ENCODE measurements around the gene ZKSCAN3. TPM values are rescaled to one million over a fixed set of nuclear protein-coding genes. Genes with fewer than 3 reads are reported as not detected.

The ZKSCAN3 gene
- total RNA-seq, 1 donor from 2014 or later: 9.5 TPM

GRCh38 chr6:28408076-28408802 lies 58.5 kb downstream of the ZKSCAN3 start:
- Mint-ChIP-seq H3K27me3 (ENCODE audit: unreplicated experiment) (no peaks in the 10 kb centered on the region), H3K9me3 (ENCODE audit: unreplicated experiment) (no peaks in the 10 kb centered on the region), H3K27ac (ENCODE audit: unreplicated experiment) (no peak overlapping the region), H3K4me3 (ENCODE audit: unreplicated experiment) (no peak overlapping the region), H3K36me3 (ENCODE audit: low read depth, unreplicated experiment) (no peaks in the 10 kb centered on the region), H3K4me1 (ENCODE audit: unreplicated experiment) (no peaks in the 10 kb centered on the region)
- no peak for TF ChIP-seq CTCF (IDR thresholded peaks at IDR 0.05; ENCODE audit: unreplicated experiment)
- no peak for DNase-seq (ENCODE audit: low spot score)

DNA sequence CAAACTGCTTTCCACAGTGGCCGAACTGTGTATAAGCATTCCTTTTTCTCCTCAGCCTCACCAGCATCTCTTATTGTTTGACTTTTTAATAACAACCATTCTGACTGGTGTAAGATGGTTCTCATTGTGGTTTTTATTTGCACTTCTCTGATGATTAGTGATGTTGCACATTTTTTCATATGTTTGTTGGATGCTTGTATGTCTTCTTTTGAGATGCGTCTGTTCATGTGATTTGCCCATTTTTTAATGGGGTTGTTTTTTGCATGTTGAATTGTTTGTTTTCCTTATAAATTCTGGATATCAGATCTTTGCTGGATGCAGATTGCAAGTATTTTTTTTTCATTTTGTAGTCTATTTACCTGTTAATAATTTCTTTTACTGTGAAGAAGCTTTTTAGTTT lies 61.0 kb downstream of the ZKSCAN3 start:
- H3K4me1 Mint-ChIP-seq (ENCODE audit: unreplicated experiment): no peaks in the 10 kb centered on the region
- H3K27ac Mint-ChIP-seq (ENCODE audit: unreplicated experiment): no peak overlapping the region
- no peaks in the 10 kb centered on the region for H3K27me3 Mint-ChIP-seq (ENCODE audit: unreplicated experiment)
- no peak overlapping the region for H3K4me3 Mint-ChIP-seq (ENCODE audit: unreplicated experiment)
- H3K36me3 Mint-ChIP-seq (ENCODE audit: low read depth, unreplicated experiment): no peaks in the 10 kb centered on the region
- no peak for TF ChIP-seq CTCF (IDR thresholded peaks at IDR 0.05; ENCODE audit: unreplicated experiment)
- no peaks in the 10 kb centered on the region for H3K9me3 Mint-ChIP-seq (ENCODE audit: unreplicated experiment)
- DNase-seq (ENCODE audit: low spot score): no peak

DNA sequence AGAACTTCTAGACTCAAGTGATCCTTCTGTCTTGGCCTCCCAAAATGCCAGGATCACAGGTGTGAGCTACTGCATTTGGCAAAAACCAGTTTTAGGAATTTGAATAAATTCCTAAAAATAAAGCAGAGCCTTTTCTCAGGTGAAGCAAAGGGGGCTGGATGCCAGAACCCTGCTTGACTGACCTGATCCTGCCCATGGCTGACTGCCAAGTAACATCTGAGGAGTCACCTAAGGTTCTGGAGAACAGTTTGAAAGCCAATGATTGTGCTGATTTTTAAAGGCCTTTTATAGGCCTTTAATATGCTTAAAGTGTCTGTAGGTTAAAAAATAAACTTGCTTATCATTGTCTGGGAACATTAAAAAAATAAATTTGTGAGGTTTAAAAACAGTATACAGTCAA lies 63.9 kb downstream of the ZKSCAN3 start:
- H3K27me3 Mint-ChIP-seq (ENCODE audit: unreplicated experiment): no peaks in the 10 kb centered on the region
- H3K4me1 Mint-ChIP-seq (ENCODE audit: unreplicated experiment): no peaks in the 10 kb centered on the region
- no peak overlapping the region for H3K4me3 Mint-ChIP-seq (ENCODE audit: unreplicated experiment)
- no peaks in the 10 kb centered on the region for H3K9me3 Mint-ChIP-seq (ENCODE audit: unreplicated experiment)
- DNase-seq (ENCODE audit: low spot score): no peak
- H3K36me3 Mint-ChIP-seq (ENCODE audit: low read depth, unreplicated experiment): no peaks in the 10 kb centered on the region
- TF ChIP-seq CTCF (IDR thresholded peaks at IDR 0.05; ENCODE audit: unreplicated experiment): no peak
- no peak overlapping the region for H3K27ac Mint-ChIP-seq (ENCODE audit: unreplicated experiment)

Other genes with a start within 250 kb of the ZKSCAN3 start
- gene ZSCAN16, start 225.3 kb upstream of the ZKSCAN3 start, total RNA-seq (ENCODE audit: unreplicated experiment): 6.5 TPM
- gene ZKSCAN8, start 208.1 kb upstream of the ZKSCAN3 start, total RNA-seq (ENCODE audit: unreplicated experiment): 29.5 TPM
- 17.5 TPM for gene ZSCAN9, start 124.7 kb upstream of the ZKSCAN3 start, total RNA-seq (ENCODE audit: unreplicated experiment)
- 10.6 TPM for gene ZKSCAN4, start 97.7 kb upstream of the ZKSCAN3 start, total RNA-seq (ENCODE audit: unreplicated experiment)
- gene NKAPL, start 90.7 kb upstream of the ZKSCAN3 start, total RNA-seq (ENCODE audit: unreplicated experiment): 0.44 TPM
- gene ZSCAN26, start 82.8 kb upstream of the ZKSCAN3 start, total RNA-seq (ENCODE audit: unreplicated experiment): 18.4 TPM
- 9.7 TPM for gene PGBD1, start 68.4 kb upstream of the ZKSCAN3 start, total RNA-seq (ENCODE audit: unreplicated experiment)
- 3.7 TPM for gene ZSCAN31, start 13.8 kb upstream of the ZKSCAN3 start, total RNA-seq (ENCODE audit: unreplicated experiment)
- gene ZSCAN12, start 49.8 kb downstream of the ZKSCAN3 start, total RNA-seq (ENCODE audit: unreplicated experiment): 9.5 TPM
- 6.8 TPM for gene ZSCAN23, start 93.5 kb downstream of the ZKSCAN3 start, total RNA-seq (ENCODE audit: unreplicated experiment)
- not detected for gene GPX6, start 165.8 kb downstream of the ZKSCAN3 start, total RNA-seq (ENCODE audit: unreplicated experiment)
- not detected for gene GPX5, start 175.9 kb downstream of the ZKSCAN3 start, total RNA-seq (ENCODE audit: unreplicated experiment)